K562 (cell line): ENCODE data around the gene RELA.

Experiments used
- ARNT ChIP-seq, 2 experiments: fragments of 450-650 bp; IDR thresholded peaks; 2 replicates each; pipeline ENCODE4 v1.6.1; 2016; ENCODE audit warnings: mild to moderate bottlenecking in 1 of 2
- BHLHE40 ChIP-seq: IDR thresholded peaks from 2 replicates; pipeline ENCODE4 v1.6.1; 2011; ENCODE audit warnings: low read length, improper control_type of control experiment
- HDAC1 ChIP-seq, 2 experiments: fragments of 450-650 bp; IDR thresholded peaks; 2 replicates each; pipeline ENCODE4 v1.6.1; 2016 to 2017; ENCODE audit warnings: inconsistent platforms in 1 of 2, mild to moderate bottlenecking in 1 of 2, moderate library complexity in 1 of 2
- HNRNPLL ChIP-seq: fragments of 200-400 bp; formaldehyde crosslinking; IDR thresholded peaks from 2 replicates; pipeline ENCODE4 v1.6.1; 2017; ENCODE audit warnings: low read length, low read depth, mild to moderate bottlenecking; ENCODE audit not compliant: poor library complexity, severe bottlenecking
- MXI1 ChIP-seq: IDR thresholded peaks from 2 replicates; pipeline ENCODE4 v1.6.1; 2011; ENCODE audit warnings: low read depth, mild to moderate bottlenecking, improper control_type of control experiment, low read length
- MYNN ChIP-seq, 2 experiments: sonication (generic); formaldehyde crosslinking in 1 of 2; IDR thresholded peaks; 2 replicates each; pipeline versions ENCODE4 v1.5.0 to v1.6.1; 2016 to 2020; ENCODE audit warnings: antibody characterized with exemption in 1 of 2, missing genetic modification reagents in 1 of 2
- RBM17 ChIP-seq: fragments of 200-400 bp; formaldehyde crosslinking; IDR thresholded peaks from 2 replicates; pipeline ENCODE4 v1.6.1; 2017; ENCODE audit warnings: low read depth, mild to moderate bottlenecking, low read length, borderline replicate concordance
- THAP7 ChIP-seq: fragments of 250-450 bp; sonication (Bioruptor Pico); IDR thresholded peaks from 2 replicates; pipeline ENCODE4 v1.5.0; 2021
- ZFX ChIP-seq: sonication (generic); formaldehyde crosslinking; IDR thresholded peaks from 2 replicates; pipeline ENCODE4 v1.8.0; 2022; ENCODE audit warnings: mild to moderate bottlenecking, missing genetic modification reagents, moderate library complexity
- ZNF707 ChIP-seq: fragments of 250-450 bp; sonication (Bioruptor Pico); conservative IDR thresholded peaks from 2 replicates; pipeline ENCODE4 v1.8.0; 2022; ENCODE audit warnings: inconsistent platforms, mild to moderate bottlenecking, moderate library complexity
- TF ChIP-seq, protein P1 (sequence below): fragments of 450-650 bp; formaldehyde crosslinking; IDR thresholded peaks from 2 replicates; pipeline ENCODE4 v1.4.0; 2020; ENCODE audit warnings: mild to moderate bottlenecking, moderate library complexity
- TF ChIP-seq, protein P2 (sequence below), 3 experiments: IDR thresholded peaks in 2 of 3; conservative IDR thresholded peaks in 1 of 3; 2 replicates each; pipeline ENCODE4 v1.5.1; 2011 to 2012; ENCODE audit warnings: low read length in 3 of 3, mild to moderate bottlenecking in 3 of 3, control low read depth in 2 of 3, improper control_type of control experiment in 1 of 3, inconsistent platforms in 1 of 3, low read depth in 1 of 3, mixed read lengths in 1 of 3, moderate library complexity in 1 of 3; ENCODE audit not compliant: insufficient read depth in 2 of 3

DNA sequence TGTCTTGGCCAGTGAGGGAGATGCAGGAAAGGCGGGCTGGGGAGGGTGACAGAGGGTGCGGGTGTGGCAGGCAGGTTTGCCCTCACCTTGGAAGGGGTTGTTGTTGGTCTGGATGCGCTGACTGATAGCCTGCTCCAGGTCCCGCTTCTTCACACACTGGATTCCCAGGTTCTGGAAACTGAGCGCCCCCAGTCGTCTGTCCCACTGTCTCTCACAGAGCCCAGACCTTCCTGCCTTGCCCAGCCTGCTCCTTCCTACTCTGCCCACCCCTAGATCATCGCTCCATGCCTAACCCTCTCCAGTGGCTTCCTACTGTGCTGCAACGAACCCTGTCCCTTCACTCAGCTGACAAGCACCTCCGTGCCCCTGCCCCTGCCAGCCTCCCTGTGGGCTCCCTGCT is 2.7 kb downstream of the RELA start:
- TF ChIP-seq MXI1 (no peak), ARNT (IDR thresholded peaks at IDR 0.05) (no peak), MYNN (IDR thresholded peaks at IDR 0.05) (no peak), MYNN (CRISPR knock-in tag; IDR thresholded peaks at IDR 0.05) (no peak), HNRNPLL (no peak), ZFX (no peak), RBM17 (no peak), BHLHE40 (no peak), ZNF707 (CRISPR knock-in tag) (no peak), HDAC1 (IDR thresholded peaks at IDR 0.05) (no peak), THAP7 (CRISPR knock-in tag) (no peak)
- TF ChIP-seq, protein P1, sequence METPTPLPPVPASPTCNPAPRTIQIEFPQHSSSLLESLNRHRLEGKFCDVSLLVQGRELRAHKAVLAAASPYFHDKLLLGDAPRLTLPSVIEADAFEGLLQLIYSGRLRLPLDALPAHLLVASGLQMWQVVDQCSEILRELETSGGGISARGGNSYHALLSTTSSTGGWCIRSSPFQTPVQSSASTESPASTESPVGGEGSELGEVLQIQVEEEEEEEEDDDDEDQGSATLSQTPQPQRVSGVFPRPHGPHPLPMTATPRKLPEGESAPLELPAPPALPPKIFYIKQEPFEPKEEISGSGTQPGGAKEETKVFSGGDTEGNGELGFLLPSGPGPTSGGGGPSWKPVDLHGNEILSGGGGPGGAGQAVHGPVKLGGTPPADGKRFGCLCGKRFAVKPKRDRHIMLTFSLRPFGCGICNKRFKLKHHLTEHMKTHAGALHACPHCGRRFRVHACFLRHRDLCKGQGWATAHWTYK (CRISPR knock-in tag) = no peak
- TF ChIP-seq, protein P2, sequence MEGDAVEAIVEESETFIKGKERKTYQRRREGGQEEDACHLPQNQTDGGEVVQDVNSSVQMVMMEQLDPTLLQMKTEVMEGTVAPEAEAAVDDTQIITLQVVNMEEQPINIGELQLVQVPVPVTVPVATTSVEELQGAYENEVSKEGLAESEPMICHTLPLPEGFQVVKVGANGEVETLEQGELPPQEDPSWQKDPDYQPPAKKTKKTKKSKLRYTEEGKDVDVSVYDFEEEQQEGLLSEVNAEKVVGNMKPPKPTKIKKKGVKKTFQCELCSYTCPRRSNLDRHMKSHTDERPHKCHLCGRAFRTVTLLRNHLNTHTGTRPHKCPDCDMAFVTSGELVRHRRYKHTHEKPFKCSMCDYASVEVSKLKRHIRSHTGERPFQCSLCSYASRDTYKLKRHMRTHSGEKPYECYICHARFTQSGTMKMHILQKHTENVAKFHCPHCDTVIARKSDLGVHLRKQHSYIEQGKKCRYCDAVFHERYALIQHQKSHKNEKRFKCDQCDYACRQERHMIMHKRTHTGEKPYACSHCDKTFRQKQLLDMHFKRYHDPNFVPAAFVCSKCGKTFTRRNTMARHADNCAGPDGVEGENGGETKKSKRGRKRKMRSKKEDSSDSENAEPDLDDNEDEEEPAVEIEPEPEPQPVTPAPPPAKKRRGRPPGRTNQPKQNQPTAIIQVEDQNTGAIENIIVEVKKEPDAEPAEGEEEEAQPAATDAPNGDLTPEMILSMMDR (IDR thresholded peaks at IDR 0.05 in 2 of 3, conservative IDR thresholded peaks at IDR 0.05 in 1 of 3; ENCODE audit: insufficient read depth in 2 of 3, low read depth in 1 of 3, low read length in 3 of 3) = no peak
